ENCODE measurements around the gene HSPB9.
"Not testable (repeated sequence)": the region's sequence is repeated elsewhere in the genome, so short reads cannot be mapped to it uniquely, and the experiment has no call there.

The HSPB9 gene

DNA sequence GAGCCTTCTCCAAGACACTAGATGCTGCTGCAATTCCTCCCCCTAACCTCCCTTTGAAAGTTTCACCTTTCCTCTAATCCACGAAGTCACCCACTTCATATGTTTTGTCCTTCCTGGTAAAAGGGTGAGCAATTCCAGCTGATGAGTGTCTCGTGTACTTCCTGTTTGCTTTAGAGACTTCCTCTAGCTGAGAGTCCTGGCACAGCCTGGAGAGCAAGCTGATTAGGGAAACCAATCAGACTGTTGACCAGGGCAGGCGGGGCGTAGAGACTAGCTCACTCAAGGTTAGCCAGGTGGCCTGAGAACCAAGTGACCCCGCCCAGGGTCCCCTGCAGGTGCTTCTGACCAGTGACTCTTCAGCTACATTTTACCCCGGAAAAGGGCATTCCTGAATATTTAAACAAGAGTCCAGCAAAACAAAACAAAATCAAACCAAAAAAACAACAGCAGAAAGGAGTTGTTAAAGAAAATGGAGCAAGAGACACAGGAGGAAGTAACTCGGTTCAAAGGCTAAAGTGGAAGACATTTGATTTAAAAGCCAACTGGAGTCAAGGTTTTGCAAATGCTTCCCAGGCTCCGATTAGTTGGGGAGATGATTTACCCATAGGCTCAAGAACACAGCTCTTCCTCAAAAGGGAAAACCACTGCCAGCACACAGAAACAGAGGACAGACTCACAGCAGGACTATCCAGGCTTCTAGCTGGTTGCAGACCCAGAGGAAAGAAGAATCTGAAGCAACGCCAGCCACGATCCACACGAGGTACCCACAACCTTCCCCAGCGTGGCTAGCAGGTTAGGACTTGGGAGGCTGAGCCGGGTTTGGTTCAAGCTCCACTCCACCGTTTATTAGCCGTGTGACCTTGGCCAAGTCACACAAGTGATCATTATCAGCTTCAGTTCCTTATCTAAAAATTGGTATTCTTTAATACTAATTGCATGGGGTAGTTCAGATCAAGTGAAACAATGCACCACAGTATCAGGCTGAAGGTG is 13.4 kb downstream of the HSPB9 start:
- peak; percentile 79 for DNase-seq (ENCODE audit: insufficient read length, low spot score)
- TF ChIP-seq POLR2A (IDR thresholded peaks at IDR 0.05; ENCODE audit: low read depth, low read length), result no peak
- no peak for FAIRE-seq

DNA sequence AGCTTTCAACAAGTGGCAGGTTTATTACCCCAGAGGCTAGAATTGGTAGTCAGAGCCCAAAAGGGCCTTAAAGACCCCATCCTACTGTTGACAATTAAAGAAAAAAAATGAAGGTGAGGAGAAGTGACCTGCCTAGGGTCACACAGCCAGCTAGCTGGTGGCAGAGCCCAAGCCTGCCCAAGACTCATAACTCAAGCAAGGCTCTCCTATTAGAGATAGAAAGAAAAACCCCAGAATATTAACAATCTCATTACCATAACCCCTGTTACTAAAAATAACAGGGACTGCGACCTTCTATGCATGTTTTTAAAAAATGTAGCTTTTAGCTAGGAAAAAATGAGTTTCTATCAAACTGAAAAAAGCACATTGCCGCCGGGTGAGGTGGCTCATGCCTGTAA is 14.0 kb downstream of the HSPB9 start:
- FAIRE-seq (no peak), DNase-seq (ENCODE audit: insufficient read length, low spot score) (no peak)
- TF ChIP-seq POLR2A (IDR thresholded peaks at IDR 0.05; ENCODE audit: low read depth, low read length), result no peak

DNA sequence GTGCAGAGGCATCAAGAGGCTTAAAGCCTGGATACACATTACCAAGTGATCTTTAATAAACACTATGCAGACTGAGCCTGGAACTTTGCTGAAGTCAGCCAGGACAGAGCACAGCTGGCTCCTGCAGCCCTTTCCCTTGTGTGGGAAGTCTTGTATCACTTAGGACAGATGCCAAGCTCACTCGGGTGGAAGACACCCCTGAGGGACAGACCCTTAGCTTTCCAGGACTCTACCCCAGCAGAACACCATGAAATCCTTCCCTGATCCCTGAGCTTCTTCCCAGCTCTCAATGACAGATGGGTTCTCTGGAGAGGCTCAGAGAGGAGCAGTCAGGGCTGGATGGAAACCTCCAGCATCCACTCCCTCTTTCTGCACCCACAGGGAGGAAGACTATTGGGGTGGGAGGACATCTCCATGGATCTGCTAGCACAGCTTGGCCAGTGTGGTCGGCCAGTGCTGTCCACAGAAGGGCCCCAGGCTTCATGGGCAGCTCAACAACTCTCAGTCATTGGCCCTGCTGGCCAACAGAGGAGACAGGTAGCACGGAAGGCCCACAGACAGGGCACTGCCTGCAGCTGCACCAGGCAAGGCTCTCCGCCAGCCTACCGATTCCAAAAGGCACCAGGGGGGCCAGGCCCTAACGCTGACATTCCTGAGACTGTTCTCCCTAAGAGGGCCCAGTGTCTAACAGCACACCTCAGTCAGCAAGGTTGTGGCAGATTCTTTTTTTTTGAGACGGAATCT is 16.3 kb downstream of the HSPB9 start:
- TF ChIP-seq POLR2A (IDR thresholded peaks at IDR 0.05; ENCODE audit: low read depth, low read length), result no peak
- DNase-seq (ENCODE audit: insufficient read length, low spot score) (no peak), FAIRE-seq (no peak)

DNA sequence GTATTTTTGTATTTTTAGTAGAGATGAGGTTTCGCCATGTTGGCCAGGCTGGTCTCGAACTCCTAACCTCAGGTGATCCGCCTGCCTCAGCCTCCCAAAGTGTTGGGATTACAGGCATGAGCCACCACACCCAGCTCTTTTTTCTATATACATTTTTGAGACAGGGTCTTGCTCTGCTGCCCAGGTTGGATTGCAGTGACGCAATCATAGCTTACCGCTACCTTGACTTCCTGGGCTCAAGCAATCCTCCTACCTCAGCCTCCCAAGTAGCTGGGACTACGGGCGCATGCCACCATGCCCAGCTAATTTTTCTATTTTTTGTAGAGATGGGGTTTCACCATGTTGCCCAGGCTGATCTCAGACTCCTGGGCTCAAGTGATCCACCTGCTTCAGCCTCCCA is 18.1 kb downstream of the HSPB9 start:
- not testable (repeated sequence) for FAIRE-seq; DNase-seq (ENCODE audit: insufficient read length, low spot score)

DNA sequence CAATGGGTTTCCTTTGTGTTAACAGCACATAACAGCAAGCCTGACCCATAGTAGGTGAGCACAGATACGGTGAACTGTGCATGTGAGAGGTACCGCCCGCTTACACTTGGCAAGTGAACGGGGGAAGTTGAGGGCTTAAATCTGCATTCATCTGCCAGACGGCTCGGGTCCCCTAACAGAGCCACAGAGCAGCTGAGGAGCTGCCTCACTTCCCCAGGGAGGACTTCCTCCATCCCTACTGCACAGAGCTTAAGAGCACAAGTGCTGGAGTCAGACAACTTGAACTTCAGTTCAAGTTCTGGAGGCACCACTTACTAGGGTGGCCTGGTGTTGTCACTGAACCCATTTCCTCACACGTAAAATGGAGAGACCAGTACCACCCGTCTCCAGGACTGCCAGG is 18.8 kb downstream of the HSPB9 start:
- no peak for DNase-seq (ENCODE audit: insufficient read length, low spot score)
- no peak for FAIRE-seq

DNA sequence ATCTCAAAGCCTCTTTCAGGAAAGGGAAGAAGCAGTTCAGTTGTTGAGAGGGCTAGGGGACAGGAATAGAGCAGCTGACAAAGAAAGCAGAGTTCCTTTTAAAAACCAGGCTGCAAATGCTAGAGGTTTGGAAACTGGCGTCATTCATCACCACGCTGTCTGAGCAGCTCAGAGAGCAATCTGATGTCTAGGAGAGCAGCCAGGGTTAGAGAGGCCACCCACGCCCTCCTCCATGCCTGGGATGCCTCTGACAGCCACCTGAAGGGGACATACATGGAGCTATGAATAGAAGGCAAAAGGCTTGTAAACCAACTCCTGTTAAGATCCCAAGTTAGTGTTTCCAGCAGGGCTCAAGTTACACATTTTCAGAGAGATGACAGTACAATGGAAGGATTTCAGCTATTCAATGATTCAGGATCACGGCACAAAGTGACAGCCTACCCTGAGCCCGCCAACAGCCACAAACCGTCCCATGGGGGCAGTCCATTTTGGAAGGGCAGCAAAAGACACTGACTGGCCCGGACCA is 19.8 kb downstream of the HSPB9 start:
- TF ChIP-seq POLR2A (IDR thresholded peaks at IDR 0.05; ENCODE audit: low read depth, low read length), result no peak
- FAIRE-seq (no peak), DNase-seq (ENCODE audit: insufficient read length, low spot score) (no peak)

More for the DNA sequence above, 18.8 kb downstream of the HSPB9 start:
- TF ChIP-seq POLR2A (IDR thresholded peaks at IDR 0.05; ENCODE audit: low read depth, low read length), result no peak

DNA sequence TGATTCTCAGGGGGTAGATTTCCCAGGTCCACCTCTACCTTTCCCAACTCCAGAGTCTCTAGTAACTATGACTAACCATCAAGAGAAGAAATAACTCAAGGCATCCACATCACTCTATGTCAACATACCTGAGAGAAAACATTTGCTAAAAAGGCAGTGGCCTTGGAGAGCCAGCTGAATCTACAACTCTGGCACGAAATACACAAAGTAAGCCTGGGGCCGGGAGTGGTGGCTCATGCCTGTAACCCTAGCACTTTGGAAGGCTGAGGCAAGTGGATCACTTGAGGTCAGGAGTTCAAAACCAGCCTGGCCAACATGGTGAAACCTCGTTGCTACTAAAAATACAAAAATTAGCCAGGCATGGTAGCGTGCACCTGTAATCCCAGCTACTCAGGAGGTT is 20.5 kb downstream of the HSPB9 start:
- DNase-seq (ENCODE audit: insufficient read length, low spot score); FAIRE-seq: not testable (repeated sequence)

DNA sequence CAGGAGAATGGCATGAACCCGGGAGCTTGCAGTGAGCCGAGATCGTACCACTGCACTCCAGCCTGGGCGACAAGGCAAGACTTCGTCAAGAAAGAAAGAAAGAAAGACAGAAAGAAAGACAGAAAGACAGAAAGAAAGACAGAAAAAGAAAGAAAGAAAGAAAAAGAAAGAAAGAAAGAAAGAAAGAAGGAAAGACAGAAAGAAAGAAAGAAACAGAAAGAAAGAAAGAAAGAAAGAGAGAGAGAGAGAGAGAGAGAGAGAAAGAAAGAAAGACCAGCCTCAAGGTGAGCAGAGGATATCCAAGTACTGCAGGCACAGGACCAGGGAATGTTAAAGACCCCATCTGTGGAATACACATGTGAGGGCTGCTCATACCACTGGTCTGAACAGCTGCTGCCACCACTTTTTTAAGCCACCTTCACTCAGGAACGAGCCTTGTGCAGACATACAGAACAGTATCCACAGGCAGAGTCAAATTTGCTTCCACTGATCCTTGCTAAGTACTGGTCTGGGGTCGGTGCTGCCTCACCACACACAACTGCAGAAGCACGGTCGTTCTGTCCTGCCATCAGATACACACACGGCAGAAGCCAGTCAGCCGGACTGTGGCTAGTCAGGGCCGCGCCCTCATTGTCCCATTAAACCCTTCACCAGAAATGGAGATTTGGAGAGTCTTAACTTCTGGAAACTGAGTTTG is 24.5 kb downstream of the HSPB9 start:
- no peak for FAIRE-seq
- TF ChIP-seq POLR2A (IDR thresholded peaks at IDR 0.05; ENCODE audit: low read depth, low read length), result no peak
- no peak for DNase-seq (ENCODE audit: insufficient read length, low spot score)

DNA sequence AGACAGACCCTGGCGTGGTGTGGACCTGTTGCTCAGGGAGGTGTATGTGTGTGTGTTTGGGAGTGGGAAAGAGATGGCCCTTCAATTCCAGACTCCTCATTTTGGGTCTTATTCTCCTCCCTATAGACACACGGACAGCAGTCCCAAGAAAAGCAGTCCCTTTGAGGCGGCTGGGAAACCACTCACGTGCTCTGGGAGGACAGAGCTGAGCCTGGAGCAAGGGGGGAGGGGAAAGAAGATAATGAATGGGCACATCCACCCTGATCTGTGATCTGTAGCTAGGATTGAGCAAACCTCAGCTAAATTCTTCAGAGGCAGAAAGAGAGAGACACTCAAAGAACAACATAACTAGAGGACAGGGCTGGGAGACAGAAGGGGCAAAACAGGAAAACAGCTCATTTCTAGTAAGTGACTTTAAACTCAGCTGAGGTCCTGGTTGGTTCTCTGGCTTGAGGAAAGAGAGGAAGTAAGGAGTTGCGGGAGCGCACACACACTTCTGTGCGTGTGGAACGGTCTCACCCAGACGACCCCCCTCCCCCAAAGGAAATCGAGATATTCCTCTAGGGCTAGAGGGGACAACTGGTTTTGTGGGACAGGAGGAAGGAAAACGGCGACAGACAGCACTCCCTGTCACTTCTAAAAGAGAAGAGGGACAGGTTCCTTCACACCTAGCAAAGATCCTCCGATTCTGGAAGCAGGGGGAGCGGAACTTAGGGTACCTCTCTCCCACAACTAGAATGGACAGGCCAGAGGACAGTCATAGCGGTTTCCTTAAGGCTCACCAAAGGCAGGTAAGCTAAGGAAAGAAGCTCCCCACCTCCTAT is 31.5 kb downstream of the HSPB9 start:
- FAIRE-seq, result no peak
- DNase-seq (ENCODE audit: insufficient read length, low spot score), result no peak
- TF ChIP-seq POLR2A (IDR thresholded peaks at IDR 0.05; ENCODE audit: low read depth, low read length), result no peak

DNA sequence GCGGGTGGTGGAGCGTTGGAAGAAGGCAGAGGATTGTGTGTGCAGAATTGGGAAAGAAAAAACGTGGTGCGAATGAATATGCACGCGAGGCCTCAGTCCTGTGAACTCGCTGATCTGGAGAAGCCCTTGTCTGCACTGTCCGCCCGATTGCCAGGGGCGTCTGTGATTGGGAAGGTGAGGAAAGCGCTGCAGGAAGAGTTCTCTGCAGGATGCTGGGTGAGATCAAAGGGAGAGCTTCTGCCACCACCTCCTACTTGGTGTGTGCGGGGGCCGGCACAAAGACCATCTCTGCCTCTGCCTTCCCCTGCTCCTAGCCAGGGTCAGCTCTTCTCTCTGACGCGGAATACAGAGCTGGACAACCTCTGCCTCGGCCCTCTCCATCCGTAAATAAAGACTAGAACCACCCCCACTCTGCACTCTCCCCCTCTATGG is 33.0 kb downstream of the HSPB9 start:
- no peak for DNase-seq (ENCODE audit: insufficient read length, low spot score)
- TF ChIP-seq POLR2A (IDR thresholded peaks at IDR 0.05; ENCODE audit: low read depth, low read length), result no peak

DNA sequence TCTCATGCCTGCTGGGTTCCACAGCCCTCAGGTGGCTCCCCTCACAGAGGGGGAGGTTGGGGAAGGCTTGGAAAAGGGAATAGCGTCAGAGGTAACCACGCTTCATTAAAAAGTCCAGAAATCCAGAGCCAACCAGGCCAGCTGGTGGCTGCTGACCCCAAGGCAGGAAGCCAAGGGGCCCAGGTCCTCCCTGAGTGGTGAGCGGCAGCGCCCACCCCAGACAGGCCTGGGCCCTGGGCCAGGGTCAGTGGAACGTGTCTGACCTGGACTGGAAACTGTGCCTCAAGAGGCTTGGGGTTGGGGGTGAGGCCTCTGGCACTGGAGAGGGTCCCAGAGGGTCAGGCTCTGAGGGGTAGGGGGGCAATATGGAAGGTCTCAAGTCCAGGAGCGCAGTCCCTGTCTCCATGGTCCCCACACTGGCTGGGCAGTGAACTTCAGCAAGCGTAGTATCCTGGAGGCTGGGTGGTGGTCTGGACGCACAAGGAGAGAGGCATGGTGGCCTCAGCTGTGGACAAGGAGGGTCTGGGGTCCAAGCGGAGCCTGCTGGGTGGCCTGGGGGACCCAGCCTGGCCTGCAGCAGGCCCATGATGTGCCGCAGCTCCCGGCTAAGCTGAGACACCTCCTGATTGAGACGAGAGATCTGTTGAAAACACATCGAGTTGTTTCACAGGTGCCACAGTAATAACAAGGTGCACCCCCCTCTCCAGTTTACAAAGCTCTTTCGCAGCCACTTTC is 37.4 kb downstream of the HSPB9 start:
- FAIRE-seq (no peak), DNase-seq (ENCODE audit: insufficient read length, low spot score) (no peak)

More for the DNA sequence above, 33.0 kb downstream of the HSPB9 start:
- no peak for FAIRE-seq

DNA sequence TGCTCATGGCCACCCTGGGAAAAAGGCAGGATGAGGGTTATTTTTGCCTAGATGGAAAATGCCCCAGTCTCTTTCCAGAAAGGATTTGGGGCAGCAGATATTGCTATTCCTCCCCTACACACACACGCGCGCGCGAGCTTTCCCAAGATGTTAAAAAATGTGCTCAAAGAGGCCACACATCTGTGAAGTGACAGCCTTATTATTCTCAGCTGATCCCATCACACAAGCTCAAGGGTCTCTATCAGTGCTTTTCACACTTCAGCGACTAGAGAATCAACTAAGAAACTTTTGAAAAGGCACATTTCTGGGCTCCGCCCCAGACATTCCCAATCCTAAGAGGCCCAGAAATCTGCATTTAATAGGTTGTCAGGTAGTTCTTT is 37.9 kb downstream of the HSPB9 start:
- FAIRE-seq, result no peak

More for the DNA sequence above, 37.4 kb downstream of the HSPB9 start:
- TF ChIP-seq POLR2A (IDR thresholded peaks at IDR 0.05; ENCODE audit: low read depth, low read length), result no peak

More for the DNA sequence above, 37.9 kb downstream of the HSPB9 start:
- TF ChIP-seq POLR2A (IDR thresholded peaks at IDR 0.05; ENCODE audit: low read depth, low read length), result no peak
- DNase-seq (ENCODE audit: insufficient read length, low spot score), result no peak
